ENCODE results near the gene TNIK.

TNIK gene

GRCh38 chr3:171038342-171038741 lies 421.9 kb downstream of the TNIK start:
- no peak overlapping the region for H3K9ac ChIP-seq
- H3K27me3 ChIP-seq (ENCODE audit: insufficient read depth, low read depth) = no peaks in the 10 kb centered on the region
- no peak overlapping the region for H2AFZ ChIP-seq (ENCODE audit: low read depth)
- no peak overlapping the region for H3K4me2 ChIP-seq
- no peak overlapping the region for H3K27ac ChIP-seq
- H3K4me3 ChIP-seq (IDR thresholded peaks at IDR 0.05; ENCODE audit: insufficient read depth, low read depth, low read length) = no peak overlapping the region
- no peaks in the 10 kb centered on the region for H3K4me1 ChIP-seq (ENCODE audit: low read depth, poor library complexity, severe bottlenecking)
- H3K79me2 ChIP-seq (ENCODE audit: insufficient read depth, low read depth) = no peaks in the 10 kb centered on the region
- TF ChIP-seq, protein P1, sequence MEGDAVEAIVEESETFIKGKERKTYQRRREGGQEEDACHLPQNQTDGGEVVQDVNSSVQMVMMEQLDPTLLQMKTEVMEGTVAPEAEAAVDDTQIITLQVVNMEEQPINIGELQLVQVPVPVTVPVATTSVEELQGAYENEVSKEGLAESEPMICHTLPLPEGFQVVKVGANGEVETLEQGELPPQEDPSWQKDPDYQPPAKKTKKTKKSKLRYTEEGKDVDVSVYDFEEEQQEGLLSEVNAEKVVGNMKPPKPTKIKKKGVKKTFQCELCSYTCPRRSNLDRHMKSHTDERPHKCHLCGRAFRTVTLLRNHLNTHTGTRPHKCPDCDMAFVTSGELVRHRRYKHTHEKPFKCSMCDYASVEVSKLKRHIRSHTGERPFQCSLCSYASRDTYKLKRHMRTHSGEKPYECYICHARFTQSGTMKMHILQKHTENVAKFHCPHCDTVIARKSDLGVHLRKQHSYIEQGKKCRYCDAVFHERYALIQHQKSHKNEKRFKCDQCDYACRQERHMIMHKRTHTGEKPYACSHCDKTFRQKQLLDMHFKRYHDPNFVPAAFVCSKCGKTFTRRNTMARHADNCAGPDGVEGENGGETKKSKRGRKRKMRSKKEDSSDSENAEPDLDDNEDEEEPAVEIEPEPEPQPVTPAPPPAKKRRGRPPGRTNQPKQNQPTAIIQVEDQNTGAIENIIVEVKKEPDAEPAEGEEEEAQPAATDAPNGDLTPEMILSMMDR (conservative IDR thresholded peaks at IDR 0.05; ENCODE audit: low read depth, low read length) = no peak
- no peaks in the 10 kb centered on the region for H4K20me1 ChIP-seq (ENCODE audit: insufficient read depth)
- H3K36me3 ChIP-seq (ENCODE audit: insufficient read depth) = no peaks in the 10 kb centered on the region

GRCh38 chr3:171028779-171029232 lies 431.4 kb downstream of the TNIK start:
- H3K27me3 ChIP-seq (ENCODE audit: insufficient read depth, low read depth) = no peaks in the 10 kb centered on the region
- H2AFZ ChIP-seq (ENCODE audit: low read depth) = no peak overlapping the region
- no peaks in the 10 kb centered on the region for H4K20me1 ChIP-seq (ENCODE audit: insufficient read depth)
- H3K79me2 ChIP-seq (ENCODE audit: insufficient read depth, low read depth) = no peaks in the 10 kb centered on the region
- H3K4me1 ChIP-seq (ENCODE audit: low read depth, poor library complexity, severe bottlenecking) = no peaks in the 10 kb centered on the region
- H3K36me3 ChIP-seq (ENCODE audit: insufficient read depth) = no peaks in the 10 kb centered on the region
- H3K9ac ChIP-seq = no peak overlapping the region
- H3K4me2 ChIP-seq = no peak overlapping the region
- TF ChIP-seq, protein P1 (conservative IDR thresholded peaks at IDR 0.05; ENCODE audit: low read depth, low read length) = no peak
- H3K4me3 ChIP-seq (IDR thresholded peaks at IDR 0.05; ENCODE audit: insufficient read depth, low read depth, low read length) = no peak overlapping the region
- no peak overlapping the region for H3K27ac ChIP-seq

- Histone ChIP-seq H3K27me3 (ENCODE audit: insufficient read depth, low read depth) (no peaks in the 10 kb centered on the region), H3K4me2 (no peak overlapping the region), H3K9ac (no peak overlapping the region), H2AFZ (ENCODE audit: low read depth) (no peak overlapping the region), H3K27ac (no peak overlapping the region), H3K79me2 (ENCODE audit: insufficient read depth, low read depth) (no peaks in the 10 kb centered on the region), H3K4me1 (ENCODE audit: low read depth, poor library complexity, severe bottlenecking) (no peaks in the 10 kb centered on the region), H4K20me1 (ENCODE audit: insufficient read depth) (no peaks in the 10 kb centered on the region), H3K4me3 (IDR thresholded peaks at IDR 0.05; ENCODE audit: insufficient read depth, low read depth, low read length) (no peak overlapping the region), H3K36me3 (ENCODE audit: insufficient read depth) (no peaks in the 10 kb centered on the region)
- TF ChIP-seq, protein P1 (conservative IDR thresholded peaks at IDR 0.05; ENCODE audit: low read depth, low read length) = no peak
Measured at GRCh38 chr3:171028025-171028778, 432.0 kb downstream of the TNIK start.

GRCh38 chr3:171026597-171027293 lies 433.5 kb downstream of the TNIK start, which contains the start of gene SLC2A2:
SLC2A2 (minus strand) TSS chr3:171026720; CDS start chr3:171026670, 50 bp downstream.
- Histone ChIP-seq H3K27me3 (ENCODE audit: insufficient read depth, low read depth) (no peaks in the 10 kb centered on the region), H3K4me3 (IDR thresholded peaks at IDR 0.05; ENCODE audit: insufficient read depth, low read depth, low read length) (no peak within 1 kb of the TSS), H3K9ac (no peak within 1 kb of the TSS), H3K27ac (no peak within 1 kb of the TSS), H3K4me2 (no peak within 1 kb of the TSS), H2AFZ (ENCODE audit: low read depth) (no peak within 1 kb of the TSS), H3K79me2 (ENCODE audit: insufficient read depth, low read depth) (no peaks in the 10 kb centered on the region), H4K20me1 (ENCODE audit: insufficient read depth) (no peaks in the 10 kb centered on the region), H3K36me3 (ENCODE audit: insufficient read depth) (no peaks in the 10 kb centered on the region), H3K4me1 (ENCODE audit: low read depth, poor library complexity, severe bottlenecking) (no peaks in the 10 kb centered on the region)
- TF ChIP-seq, protein P1 (conservative IDR thresholded peaks at IDR 0.05; ENCODE audit: low read depth, low read length) = no peak
